ENCODE measurements around the gene TMEM244. TPM values are rescaled to one million over a fixed set of nuclear protein-coding genes. Genes with fewer than 3 reads are reported as not detected.
"Not testable (repeated sequence)": the region's sequence is repeated elsewhere in the genome, so short reads cannot be mapped to it uniquely, and the experiment has no call there.

The TMEM244 gene
- total RNA-seq, 1 donor from 2014 or later, result not detected

DNA sequence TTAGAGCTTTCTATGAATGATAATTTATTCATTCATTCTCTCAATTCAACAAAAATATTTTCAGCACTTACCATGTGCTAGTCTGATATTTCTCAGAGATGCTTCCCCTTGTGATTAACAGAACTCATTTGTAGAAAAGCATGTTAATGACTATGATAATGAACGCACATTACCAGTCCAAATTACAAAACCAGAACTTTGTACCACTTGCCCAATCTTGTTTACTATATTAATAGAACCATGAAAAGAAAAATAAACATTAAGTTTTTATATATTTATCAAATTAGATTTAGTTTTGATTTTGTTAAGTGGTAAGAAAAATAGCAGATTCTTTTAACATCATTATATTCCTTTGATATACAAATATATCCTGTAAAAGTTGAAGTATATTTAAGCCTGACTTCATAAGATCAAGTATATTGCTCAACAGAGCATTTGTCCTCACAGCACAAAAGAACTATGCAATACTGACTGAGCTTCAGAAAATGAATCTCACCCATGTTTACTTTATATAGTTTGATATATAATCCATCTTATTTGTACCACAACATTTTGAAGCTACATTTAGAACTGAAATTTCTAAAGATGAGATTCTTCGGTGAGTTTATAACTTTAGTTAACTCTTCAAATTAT, 48.9 kb downstream of the TMEM244 start:
- DNase-seq (ENCODE audit: low spot score), result no peak

DNA sequence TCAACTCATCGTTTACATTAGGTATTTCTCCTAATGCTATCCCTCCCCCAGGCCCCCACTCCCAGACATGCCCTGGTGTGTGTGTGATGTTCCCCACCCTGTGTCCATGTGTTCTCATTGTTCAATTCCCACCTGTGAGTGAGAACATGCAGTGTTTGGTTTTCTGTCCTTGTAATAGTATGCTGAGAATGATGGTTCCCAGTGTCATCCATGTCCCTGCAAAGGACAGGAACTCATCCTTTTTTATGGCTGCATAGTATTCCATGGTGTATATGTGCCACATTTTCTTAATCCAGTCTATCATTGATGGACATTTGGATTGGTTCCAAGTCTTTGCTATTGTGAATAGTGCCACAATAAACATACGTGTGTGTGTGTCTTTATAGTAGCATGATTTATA, 54.0 kb downstream of the TMEM244 start:
- DNase-seq (ENCODE audit: low spot score), result not testable (repeated sequence)

DNA sequence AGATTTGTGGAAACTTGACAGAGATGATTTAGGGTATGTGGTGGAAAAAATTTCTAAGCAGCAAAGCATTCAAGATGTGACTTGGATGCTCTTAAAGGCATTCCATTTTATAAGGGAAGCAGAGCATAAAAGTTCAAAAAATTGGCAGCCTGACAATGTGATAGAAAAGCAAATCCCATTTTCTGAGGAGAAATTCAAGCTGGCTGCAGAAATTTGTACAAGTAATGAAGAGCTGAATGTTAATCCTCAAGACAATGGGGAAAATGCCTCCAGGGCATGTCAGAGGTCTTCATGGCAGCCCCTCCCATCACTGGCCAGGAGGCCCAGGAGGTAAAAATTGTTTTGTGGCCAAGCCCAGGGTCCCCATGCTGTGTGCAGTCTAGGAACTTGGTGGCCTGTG, 58.2 kb downstream of the TMEM244 start:
- DNase-seq (ENCODE audit: low spot score), result not testable (repeated sequence)

DNA sequence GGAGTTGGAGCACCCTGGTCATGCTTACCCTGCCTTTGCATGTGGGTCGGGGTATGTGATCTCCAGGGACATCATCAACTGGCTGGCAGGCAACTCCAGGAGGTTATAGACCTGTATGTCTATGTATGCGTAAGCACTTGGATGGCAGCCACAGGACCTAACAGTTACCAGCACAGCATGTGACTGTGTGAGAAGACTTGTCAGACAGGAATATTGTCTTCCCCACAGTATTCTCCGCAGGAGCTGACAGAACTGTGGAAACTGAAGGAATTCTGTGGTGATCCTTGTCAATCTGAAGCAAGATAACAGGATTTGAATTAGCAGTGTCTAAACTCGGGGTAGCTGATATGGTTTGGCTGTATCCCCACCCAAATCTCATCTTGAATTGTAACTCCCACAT, 59.2 kb downstream of the TMEM244 start:
- no peak for DNase-seq (ENCODE audit: low spot score)

DNA sequence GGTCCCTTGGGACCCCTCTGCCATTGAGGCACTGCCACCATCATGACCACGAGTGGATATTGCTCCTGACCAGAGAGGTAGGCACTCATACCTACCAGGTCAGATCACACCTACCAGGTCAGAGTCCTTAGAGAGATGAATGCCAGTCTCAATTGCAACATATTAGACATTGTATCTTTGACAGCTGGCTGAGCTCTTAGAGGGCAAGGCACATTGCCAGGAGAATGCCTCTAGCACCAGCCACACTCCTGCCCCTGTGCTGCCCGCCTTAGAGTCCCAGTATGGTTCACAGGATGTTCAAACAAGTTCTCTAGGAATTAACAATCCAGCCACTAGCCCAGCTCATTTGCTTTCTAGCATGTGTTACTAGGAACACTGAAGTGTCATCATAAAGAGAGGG, 65.9 kb downstream of the TMEM244 start:
- DNase-seq (ENCODE audit: low spot score), result no peak

DNA sequence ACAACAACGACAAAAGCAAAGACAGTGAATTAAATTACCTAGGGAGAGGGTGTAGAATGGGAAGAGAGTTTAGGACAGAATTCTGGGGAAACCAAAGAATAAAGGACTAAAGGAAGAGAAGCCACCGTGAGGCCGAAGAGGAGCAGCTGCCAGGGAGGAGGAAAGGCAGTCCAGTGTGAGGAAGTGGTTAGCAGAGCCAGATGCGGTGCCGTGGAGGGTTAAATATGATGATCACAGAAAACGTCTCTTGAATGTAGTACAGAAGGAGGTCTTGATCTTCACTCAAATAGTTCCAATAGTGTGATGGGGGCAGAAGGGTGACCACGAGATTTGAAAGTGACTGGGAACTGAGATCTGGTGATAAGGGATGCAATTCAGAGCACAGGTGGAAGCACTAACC, 67.7 kb downstream of the TMEM244 start:
- DNase-seq (ENCODE audit: low spot score), result no peak

DNA sequence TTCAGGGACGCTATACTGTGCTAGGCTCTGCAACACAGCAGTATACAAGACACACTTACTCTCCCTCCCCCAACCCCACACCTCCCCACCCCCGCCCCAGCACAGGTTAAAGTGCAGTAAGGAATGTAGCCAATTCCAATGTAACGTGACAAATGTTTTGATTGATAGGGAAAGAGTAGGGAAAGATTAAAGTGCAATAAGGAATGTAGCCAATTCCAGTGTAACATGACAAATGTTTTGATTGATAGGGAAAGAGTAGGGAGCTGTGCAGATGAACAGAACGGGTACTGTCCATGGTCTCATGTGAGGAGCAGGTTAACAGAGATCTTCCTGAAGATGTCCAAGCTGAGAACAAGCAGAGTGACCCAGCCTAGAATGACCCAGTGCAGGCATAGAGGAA, 69.1 kb downstream of the TMEM244 start:
- no peak for DNase-seq (ENCODE audit: low spot score)

DNA sequence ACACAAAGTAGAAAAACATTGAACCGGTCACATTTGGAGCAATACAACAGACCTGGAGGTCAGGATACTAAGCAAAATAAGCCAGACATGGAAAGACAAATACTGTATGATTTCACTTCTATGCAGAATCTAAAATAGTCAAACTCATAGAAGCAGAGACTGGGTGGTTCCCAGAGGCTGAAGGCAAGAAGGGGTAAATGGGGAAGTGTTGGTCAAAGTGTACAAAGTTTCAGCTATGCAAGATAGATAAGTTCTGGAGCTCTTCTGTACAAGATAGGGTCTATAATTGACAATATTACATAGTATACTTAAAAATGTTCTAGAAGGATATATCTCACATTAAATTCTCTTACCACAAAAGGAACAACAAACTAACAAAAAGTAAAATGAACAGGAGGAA, 70.3 kb downstream of the TMEM244 start:
- no peak for DNase-seq (ENCODE audit: low spot score)

DNA sequence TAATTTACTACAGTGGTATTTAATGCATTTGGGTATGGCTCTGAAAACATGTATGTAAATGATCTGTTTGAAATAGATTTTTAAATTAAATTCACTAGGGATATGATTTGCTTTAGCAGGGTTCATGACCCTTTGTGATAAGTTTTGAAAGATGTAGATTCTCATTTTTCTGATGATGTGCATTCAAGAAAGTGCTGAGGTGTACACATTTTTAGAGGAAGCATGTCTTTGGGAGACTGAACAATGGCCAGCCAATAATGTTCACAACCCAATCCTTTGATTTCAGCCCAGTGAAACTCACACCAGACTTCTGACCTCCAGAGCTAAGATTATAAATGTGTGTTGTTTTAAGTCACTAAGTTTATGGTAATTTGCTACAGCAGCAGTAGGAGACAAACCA, 71.1 kb downstream of the TMEM244 start:
- no peak for DNase-seq (ENCODE audit: low spot score)

DNA sequence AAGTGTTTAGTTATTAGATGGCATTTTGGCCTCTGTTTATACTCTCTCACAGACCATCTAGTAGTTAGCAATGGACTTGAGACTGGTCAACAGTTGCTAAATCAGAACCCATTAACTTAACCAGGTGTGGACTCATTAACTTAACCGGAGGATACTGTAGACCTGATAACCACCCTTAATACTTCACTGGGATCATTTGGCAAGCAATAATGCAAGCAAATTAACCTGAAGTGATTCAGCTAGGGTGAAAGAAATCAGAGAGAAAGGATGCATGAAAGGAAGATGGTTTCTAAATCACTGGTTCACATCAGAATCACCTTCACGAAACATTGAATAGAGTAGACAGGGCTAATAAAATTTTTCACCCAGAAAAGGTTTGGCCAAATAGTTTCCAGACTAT, 73.3 kb downstream of the TMEM244 start:
- DNase-seq (ENCODE audit: low spot score), result no peak

DNA sequence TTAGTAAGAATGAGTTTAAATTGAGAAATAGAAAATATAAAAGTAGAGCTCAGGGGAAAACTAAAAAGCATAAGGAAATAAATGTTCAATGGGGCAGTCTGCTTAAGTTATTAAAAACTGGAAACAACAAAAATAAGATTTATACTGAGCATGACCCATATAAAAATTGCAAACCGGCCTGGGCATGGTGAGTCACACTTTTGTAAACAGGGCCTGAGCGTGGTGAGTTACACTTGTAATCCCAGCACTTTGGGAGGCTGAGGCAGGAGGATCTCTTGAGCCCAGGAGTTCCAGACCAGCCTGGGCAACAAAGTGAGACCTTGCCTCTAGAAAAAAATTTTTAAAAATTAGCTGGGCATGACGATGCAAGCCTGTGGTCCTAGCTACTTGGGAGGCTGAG, 74.6 kb downstream of the TMEM244 start:
- no peak for DNase-seq (ENCODE audit: low spot score)

DNA sequence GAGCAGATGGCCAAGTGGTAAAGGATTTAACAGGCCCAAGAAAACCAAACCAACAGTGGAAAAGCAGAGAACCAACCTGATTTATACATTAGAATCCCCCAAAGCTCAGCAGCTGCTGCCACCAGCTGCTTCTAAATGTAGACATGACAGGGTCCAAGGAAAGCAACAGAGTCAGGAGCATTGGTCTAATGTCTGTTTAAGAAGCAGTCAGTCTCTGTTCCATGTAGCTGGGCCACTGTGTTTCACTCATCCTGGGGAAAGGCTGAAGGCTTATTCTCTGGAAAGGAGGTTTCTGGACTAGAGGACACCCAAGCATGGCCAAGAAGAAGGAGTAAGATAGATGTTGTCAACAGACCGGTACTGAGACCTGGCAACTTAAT, 75.4 kb downstream of the TMEM244 start:
- no peak for DNase-seq (ENCODE audit: low spot score)

DNA sequence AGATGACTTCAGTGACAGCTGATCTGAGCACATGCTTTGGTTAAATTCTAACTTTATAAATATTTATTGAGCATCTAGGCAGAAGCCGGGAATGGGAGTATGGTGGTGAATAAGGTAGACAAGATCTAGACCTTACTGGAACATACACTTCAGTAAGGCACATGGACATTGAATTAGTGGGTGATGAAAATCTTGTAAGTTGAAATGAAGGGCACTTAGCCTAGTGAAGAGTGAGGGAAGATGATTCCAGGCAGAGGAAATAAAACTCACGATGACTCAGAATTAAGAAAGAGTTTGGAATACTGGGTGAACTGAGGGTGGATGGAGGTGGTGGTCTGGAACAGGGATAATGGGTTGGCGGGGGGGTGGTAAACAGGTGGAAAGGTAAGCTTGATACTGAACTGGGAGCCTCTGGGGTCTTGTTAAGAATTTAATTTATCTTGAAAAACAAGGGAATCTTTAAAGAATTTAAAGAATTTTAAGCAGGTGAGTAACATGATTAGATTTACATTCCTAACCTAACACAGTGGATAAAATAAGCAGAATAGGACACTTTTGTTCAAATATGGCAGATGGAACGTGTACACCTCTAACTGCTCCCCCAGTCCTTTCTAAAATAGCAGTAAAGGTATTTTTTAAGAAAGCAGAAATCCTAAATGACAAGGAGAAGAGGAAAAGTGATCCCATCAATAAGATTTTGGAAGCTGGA, 75.9 kb downstream of the TMEM244 start:
- no peak for DNase-seq (ENCODE audit: low spot score)

Other genes starting within 250 kb of the TMEM244 start
- 15.6 TPM for gene ARHGAP18, start 151.1 kb downstream of the TMEM244 start, total RNA-seq
- gene L3MBTL3, start 157.3 kb upstream of the TMEM244 start, total RNA-seq, result 15.1 TPM

Measured in ureter (tissue), 1 donor.